Measurements from ENCODE around the gene FN1.

DNA sequence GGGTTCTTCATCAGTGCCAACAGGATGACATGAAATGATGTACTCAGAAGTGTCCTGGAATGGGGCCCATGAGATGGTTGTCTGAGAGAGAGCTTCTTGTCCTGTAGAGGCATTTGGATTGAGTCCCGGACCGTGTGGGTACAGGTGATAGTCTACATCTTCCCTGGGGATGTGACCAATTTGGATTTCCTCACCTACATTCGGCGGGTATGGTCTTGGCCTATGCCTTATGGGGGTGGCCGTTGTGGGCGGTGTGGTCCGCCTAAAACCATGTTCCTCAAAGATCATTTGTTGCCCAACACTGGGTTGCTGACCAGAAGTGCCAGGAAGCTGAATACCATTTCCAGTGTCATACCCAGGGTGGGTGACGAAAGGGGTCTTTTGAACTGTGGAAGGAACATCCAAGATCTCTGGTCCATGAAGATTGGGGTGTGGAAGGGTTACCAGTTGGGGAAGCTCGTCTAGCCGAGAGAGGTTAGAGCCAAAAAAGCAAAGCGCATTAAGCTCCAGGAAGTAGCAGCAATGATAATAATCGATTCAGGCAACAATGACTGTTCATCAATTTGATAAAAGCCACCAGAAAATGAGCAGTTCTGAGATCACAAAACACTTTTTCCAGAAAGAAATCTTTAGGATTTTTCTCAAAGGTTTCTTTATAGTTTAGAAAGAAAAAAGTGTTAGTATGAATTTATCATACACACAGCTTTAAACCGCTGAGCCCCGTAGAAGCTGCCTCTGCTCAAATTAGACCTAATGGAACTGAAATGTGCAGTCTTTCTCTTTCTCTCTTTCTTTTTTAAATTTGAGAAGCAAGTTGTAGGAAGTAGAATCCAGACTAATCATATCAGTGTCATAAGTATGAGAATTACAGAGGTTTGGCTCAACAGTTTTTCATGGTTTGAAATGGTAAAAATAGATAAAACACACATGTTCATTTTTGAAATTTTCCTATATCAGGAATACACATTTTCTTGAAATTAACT lies 63.7 kb downstream of the FN1 start:
- no peak for TF ChIP-seq POLR2A (IDR thresholded peaks at IDR 0.05)
- TF ChIP-seq, protein P1, sequence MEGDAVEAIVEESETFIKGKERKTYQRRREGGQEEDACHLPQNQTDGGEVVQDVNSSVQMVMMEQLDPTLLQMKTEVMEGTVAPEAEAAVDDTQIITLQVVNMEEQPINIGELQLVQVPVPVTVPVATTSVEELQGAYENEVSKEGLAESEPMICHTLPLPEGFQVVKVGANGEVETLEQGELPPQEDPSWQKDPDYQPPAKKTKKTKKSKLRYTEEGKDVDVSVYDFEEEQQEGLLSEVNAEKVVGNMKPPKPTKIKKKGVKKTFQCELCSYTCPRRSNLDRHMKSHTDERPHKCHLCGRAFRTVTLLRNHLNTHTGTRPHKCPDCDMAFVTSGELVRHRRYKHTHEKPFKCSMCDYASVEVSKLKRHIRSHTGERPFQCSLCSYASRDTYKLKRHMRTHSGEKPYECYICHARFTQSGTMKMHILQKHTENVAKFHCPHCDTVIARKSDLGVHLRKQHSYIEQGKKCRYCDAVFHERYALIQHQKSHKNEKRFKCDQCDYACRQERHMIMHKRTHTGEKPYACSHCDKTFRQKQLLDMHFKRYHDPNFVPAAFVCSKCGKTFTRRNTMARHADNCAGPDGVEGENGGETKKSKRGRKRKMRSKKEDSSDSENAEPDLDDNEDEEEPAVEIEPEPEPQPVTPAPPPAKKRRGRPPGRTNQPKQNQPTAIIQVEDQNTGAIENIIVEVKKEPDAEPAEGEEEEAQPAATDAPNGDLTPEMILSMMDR (IDR thresholded peaks at IDR 0.05) = no peak
